BJ (cell line): ENCODE measurements around the gene OPCML. TPM values are rescaled to one million over a fixed set of nuclear protein-coding genes. Genes with fewer than 3 reads are reported as not detected.

ENCODE experiments used
- CTCF ChIA-PET: fragments of 350-600 bp; formaldehyde crosslinking; extraction: SDS; loops from one replicate; lab custom pipeline; 2021; ENCODE audit warnings: antibody characterized with exemption, inconsistent platforms; lab: Yijun Ruan, JAX
- POLR2A ChIA-PET: fragments of 300-600 bp; sonication (Branson Sonifier 250); formaldehyde crosslinking; extraction: SDS; loops from one replicate; lab custom pipeline; 2021; ENCODE audit warnings: antibody characterized with exemption; lab: Charles Lee
- DNase-seq: peaks from one replicate; pipeline ENCODE4 v3.0.0-alpha.2; 2011; ENCODE audit warnings: low read depth
- H3K27me3 ChIP-seq: 2 replicates; pipeline ENCODE4 v1.6.0; 2011; ENCODE audit warnings: low read length; ENCODE audit not compliant: control insufficient read depth, insufficient read depth
- H3K36me3 ChIP-seq: 2 replicates; pipeline ENCODE4 v1.5.1; 2011; ENCODE audit warnings: low read length; ENCODE audit not compliant: control insufficient read depth, insufficient read depth
- H3K4me3 ChIP-seq: 2 replicates; pipeline ENCODE4 v1.5.1; 2011; ENCODE audit warnings: low read depth, mild to moderate bottlenecking, control low read depth, low read length
- CTCF ChIP-seq: IDR thresholded peaks from 2 replicates; pipeline ENCODE4 v1.5.1; 2011; ENCODE audit warnings: low read depth, mild to moderate bottlenecking, control low read depth, inconsistent platforms, low read length, moderate library complexity; ENCODE audit not compliant: insufficient read depth
- polyA plus RNA-seq: library from polyadenylated mRNA; depleted of rRNA; stranded (reverse); fragments of >200 nt; gene quantifications from 2 replicates; pipeline ENCODE4 v1.2.3, GENCODE V29; 2011

OPCML gene
- polyA plus RNA-seq, 1 experiment, result 2.0 TPM

GRCh38 chr11:132892876-132893275, 639.4 kb downstream of the OPCML start:
- DNase-seq, result no peak
- no peaks in the 10 kb centered on the region for H3K27me3 ChIP-seq
- H3K36me3 ChIP-seq, result no peaks in the 10 kb centered on the region
- POLR2A ChIA-PET, result no interaction called here
- TF ChIP-seq CTCF, result no peak
- H3K4me3 ChIP-seq, result no peak overlapping the region
- CTCF ChIA-PET, result interaction anchor here (1.2 to 1.3 kb wide), 2 partner anchors 11 to 49 kb away, joined by 3 to 6 read pairs; no protein-coding TSS in a partner anchor

- no peaks in the 10 kb centered on the region for H3K27me3 ChIP-seq
- no peak for TF ChIP-seq CTCF
- POLR2A ChIA-PET, result no interaction called here
- peak; percentile 26 for DNase-seq
- no peak overlapping the region for H3K4me3 ChIP-seq
- CTCF ChIA-PET, result no interaction called here
- no peaks in the 10 kb centered on the region for H3K36me3 ChIP-seq
These were observed 644.1 kb downstream of the OPCML start for GRCh38 chr11:132888226-132888625.

GRCh38 chr11:132886335-132886734, 646.0 kb downstream of the OPCML start:
- no peak for TF ChIP-seq CTCF
- Histone ChIP-seq H3K4me3 (no peak overlapping the region), H3K27me3 (no peaks in the 10 kb centered on the region), H3K36me3 (no peaks in the 10 kb centered on the region)
- ChIA-PET CTCF (interaction anchor here (0.6 to 1.1 kb wide), 3 partner anchors 9 to 55 kb away, joined by 3 to 8 read pairs (median 6); no protein-coding TSS in a partner anchor), POLR2A (no interaction called here)
- DNase-seq, result no peak

- no peak for TF ChIP-seq CTCF
- Histone ChIP-seq H3K36me3 (no peaks in the 10 kb centered on the region), H3K27me3 (no peaks in the 10 kb centered on the region), H3K4me3 (no peak overlapping the region)
- ChIA-PET CTCF (no interaction called here), POLR2A (interaction anchor here (0.7 kb wide), 1 partner anchor 1246 kb away, joined by 3 read pairs; no protein-coding TSS in a partner anchor)
- no peak for DNase-seq
These were observed 649.1 kb downstream of the OPCML start for GRCh38 chr11:132883241-132883640.

GRCh38 chr11:132881622-132882021, 650.7 kb downstream of the OPCML start:
- POLR2A ChIA-PET, result no interaction called here
- no peaks in the 10 kb centered on the region for H3K27me3 ChIP-seq
- H3K4me3 ChIP-seq, result no peak overlapping the region
- no peak for TF ChIP-seq CTCF
- no peaks in the 10 kb centered on the region for H3K36me3 ChIP-seq
- DNase-seq, result no peak
- CTCF ChIA-PET, result interaction anchor here (0.8 kb wide), 1 partner anchor 12 kb away, joined by 3 read pairs; no protein-coding TSS in a partner anchor
